H1 (cell line): Measurements from ENCODE around the gene ZNF277. TPM values are rescaled to one million over a fixed set of nuclear protein-coding genes. Genes with fewer than 3 reads are reported as not detected.

Source experiments
- POU5F1 ChIP-seq: IDR thresholded peaks from 2 replicates; pipeline ENCODE4 v1.6.1; 2011; ENCODE audit warnings: low read depth, mild to moderate bottlenecking, low read length, moderate library complexity
- polyA plus RNA-seq, 7 experiments: library from polyadenylated mRNA; depleted of rRNA in 3 of 7; stranded (reverse) in 5 of 7; unstranded in 2 of 7; fragments of >200 nt in 5 of 7; fragments of 200-250 nt in 2 of 7; gene quantifications; 1 replicate in 5 of 7; 2 replicates in 1 of 7; 4 replicates in 1 of 7; pipeline versions ENCODE4 v1.2.1 to v1.2.3, GENCODE V29; 2011 to 2013; ENCODE audit warnings: missing spikeins in 2 of 7, mixed read lengths in 2 of 7
- total RNA-seq: library from RNA; stranded (reverse); fragmentation: NEBNext Ultra II Directional; extraction: Animal tissue kit (Norgen Biotek cat#: 25700); gene quantifications from 2 replicates; pipeline ENCODE4 v1.2.1, GENCODE V29; 2021
- TF ChIP-seq, protein P1 (sequence below): fragments of 300-600 bp; sonication (generic); IDR thresholded peaks from 2 replicates; pipeline ENCODE4 v1.7.1; 2012; ENCODE audit warnings: low read length, moderate library complexity, mild to moderate bottlenecking, inconsistent platforms; ENCODE audit not compliant: insufficient replicate concordance

The ZNF277 gene
- total and polyA plus RNA-seq, 2 of the 8 experiments (the other 6 are each of a cell fraction or from before 2014, with no cell fraction given): 5.1 to 21.7 TPM

DNA sequence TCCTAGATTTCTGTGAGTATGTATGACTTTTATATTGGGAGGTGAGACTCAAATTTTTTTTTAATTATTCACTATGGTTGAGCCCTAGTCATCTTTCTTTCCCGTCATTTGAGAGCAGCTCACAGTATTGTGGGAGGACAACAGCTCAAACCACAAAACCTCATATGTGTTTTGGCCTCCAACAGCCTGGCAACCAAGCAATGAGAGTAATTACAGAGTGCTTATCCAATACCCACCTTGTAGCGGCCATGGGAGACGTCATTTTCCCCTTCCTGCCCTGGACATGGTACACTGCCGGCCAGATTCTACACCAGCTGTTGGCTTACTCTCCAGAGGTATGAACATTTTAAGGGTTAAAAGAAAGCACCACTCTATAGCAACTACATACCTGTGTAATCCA lies 49.4 kb upstream of the ZNF277 start (continued):
- TF ChIP-seq, protein P1, sequence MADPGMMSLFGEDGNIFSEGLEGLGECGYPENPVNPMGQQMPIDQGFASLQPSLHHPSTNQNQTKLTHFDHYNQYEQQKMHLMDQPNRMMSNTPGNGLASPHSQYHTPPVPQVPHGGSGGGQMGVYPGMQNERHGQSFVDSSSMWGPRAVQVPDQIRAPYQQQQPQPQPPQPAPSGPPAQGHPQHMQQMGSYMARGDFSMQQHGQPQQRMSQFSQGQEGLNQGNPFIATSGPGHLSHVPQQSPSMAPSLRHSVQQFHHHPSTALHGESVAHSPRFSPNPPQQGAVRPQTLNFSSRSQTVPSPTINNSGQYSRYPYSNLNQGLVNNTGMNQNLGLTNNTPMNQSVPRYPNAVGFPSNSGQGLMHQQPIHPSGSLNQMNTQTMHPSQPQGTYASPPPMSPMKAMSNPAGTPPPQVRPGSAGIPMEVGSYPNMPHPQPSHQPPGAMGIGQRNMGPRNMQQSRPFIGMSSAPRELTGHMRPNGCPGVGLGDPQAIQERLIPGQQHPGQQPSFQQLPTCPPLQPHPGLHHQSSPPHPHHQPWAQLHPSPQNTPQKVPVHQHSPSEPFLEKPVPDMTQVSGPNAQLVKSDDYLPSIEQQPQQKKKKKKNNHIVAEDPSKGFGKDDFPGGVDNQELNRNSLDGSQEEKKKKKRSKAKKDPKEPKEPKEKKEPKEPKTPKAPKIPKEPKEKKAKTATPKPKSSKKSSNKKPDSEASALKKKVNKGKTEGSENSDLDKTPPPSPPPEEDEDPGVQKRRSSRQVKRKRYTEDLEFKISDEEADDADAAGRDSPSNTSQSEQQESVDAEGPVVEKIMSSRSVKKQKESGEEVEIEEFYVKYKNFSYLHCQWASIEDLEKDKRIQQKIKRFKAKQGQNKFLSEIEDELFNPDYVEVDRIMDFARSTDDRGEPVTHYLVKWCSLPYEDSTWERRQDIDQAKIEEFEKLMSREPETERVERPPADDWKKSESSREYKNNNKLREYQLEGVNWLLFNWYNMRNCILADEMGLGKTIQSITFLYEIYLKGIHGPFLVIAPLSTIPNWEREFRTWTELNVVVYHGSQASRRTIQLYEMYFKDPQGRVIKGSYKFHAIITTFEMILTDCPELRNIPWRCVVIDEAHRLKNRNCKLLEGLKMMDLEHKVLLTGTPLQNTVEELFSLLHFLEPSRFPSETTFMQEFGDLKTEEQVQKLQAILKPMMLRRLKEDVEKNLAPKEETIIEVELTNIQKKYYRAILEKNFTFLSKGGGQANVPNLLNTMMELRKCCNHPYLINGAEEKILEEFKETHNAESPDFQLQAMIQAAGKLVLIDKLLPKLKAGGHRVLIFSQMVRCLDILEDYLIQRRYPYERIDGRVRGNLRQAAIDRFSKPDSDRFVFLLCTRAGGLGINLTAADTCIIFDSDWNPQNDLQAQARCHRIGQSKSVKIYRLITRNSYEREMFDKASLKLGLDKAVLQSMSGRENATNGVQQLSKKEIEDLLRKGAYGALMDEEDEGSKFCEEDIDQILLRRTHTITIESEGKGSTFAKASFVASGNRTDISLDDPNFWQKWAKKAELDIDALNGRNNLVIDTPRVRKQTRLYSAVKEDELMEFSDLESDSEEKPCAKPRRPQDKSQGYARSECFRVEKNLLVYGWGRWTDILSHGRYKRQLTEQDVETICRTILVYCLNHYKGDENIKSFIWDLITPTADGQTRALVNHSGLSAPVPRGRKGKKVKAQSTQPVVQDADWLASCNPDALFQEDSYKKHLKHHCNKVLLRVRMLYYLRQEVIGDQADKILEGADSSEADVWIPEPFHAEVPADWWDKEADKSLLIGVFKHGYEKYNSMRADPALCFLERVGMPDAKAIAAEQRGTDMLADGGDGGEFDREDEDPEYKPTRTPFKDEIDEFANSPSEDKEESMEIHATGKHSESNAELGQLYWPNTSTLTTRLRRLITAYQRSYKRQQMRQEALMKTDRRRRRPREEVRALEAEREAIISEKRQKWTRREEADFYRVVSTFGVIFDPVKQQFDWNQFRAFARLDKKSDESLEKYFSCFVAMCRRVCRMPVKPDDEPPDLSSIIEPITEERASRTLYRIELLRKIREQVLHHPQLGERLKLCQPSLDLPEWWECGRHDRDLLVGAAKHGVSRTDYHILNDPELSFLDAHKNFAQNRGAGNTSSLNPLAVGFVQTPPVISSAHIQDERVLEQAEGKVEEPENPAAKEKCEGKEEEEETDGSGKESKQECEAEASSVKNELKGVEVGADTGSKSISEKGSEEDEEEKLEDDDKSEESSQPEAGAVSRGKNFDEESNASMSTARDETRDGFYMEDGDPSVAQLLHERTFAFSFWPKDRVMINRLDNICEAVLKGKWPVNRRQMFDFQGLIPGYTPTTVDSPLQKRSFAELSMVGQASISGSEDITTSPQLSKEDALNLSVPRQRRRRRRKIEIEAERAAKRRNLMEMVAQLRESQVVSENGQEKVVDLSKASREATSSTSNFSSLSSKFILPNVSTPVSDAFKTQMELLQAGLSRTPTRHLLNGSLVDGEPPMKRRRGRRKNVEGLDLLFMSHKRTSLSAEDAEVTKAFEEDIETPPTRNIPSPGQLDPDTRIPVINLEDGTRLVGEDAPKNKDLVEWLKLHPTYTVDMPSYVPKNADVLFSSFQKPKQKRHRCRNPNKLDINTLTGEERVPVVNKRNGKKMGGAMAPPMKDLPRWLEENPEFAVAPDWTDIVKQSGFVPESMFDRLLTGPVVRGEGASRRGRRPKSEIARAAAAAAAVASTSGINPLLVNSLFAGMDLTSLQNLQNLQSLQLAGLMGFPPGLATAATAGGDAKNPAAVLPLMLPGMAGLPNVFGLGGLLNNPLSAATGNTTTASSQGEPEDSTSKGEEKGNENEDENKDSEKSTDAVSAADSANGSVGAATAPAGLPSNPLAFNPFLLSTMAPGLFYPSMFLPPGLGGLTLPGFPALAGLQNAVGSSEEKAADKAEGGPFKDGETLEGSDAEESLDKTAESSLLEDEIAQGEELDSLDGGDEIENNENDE: no peak
- TF ChIP-seq POU5F1: no peak
